ENCODE measurements around the gene RP2. TPM values are rescaled to one million over a fixed set of nuclear protein-coding genes. Genes with fewer than 3 reads are reported as not detected.

RP2 gene
- total RNA-seq, 1 donor from 2014 or later = 25.0 TPM

DNA sequence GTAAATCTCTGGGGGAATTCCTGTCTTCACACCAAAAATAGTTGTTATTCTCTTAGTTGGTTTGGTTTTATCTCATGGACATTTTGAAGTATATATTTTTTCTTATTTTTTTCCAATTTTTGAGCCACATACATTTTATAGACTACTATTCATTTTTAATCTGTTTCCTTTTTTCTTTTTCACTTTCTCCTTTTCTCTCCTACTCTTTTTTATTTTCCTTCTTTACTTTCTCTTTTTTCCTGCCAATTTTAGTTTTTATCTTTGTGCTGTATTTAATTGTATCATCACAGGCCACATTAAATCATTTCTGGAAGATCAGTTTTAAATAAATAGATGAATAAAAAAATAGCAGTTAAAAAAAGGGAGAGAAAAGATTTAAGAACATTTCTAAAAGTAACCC, 61.4 kb downstream of the RP2 start:
- Histone ChIP-seq H4K20me1 (ENCODE audit: low read depth) (no peaks in the 10 kb centered on the region), H3K9me3 (ENCODE audit: low read depth) (no peaks in the 10 kb centered on the region), H3F3A (ENCODE audit: low read depth) (no peaks in the 10 kb centered on the region), H3K4me3 (no peak overlapping the region), H3K4me2 (no peak overlapping the region), H3K4me1 (no peaks in the 10 kb centered on the region), H3K36me3 (no peaks in the 10 kb centered on the region), H3K27ac (no peak overlapping the region), H2AFZ (replicated peaks) (no peak overlapping the region), H3K27me3 (no peaks in the 10 kb centered on the region), H3K79me2 (ENCODE audit: low read depth) (no peaks in the 10 kb centered on the region), H3K9ac (no peak overlapping the region)
- Mint-ChIP-seq H3K9me3 (peaks cover 12% of the 10 kb centered on the region), H3K27me3 (ENCODE audit: insufficient read depth, low read depth) (peaks cover 2% of the 10 kb centered on the region), H3K36me3 (no peaks in the 10 kb centered on the region), H3K4me1 (no peaks in the 10 kb centered on the region), H3K4me3 (no peak overlapping the region), H3K27ac (no peak overlapping the region)
- DNase-seq (ENCODE audit: low spot score) = no peak
- TF ChIP-seq CTCF (IDR thresholded peaks at IDR 0.05) (no peak), EZH2phosphoT487 (IDR thresholded peaks at IDR 0.05) (no peak), EZH2 (IDR thresholded peaks at IDR 0.05) (no peak)

- Histone ChIP-seq H3K4me2 (peak overlapping the region; percentile 74), H3K79me2 (ENCODE audit: low read depth) (no peaks in the 10 kb centered on the region), H3K27me3 (no peaks in the 10 kb centered on the region), H3K36me3 (no peaks in the 10 kb centered on the region), H3K9ac (no peak overlapping the region), H4K20me1 (ENCODE audit: low read depth) (no peaks in the 10 kb centered on the region), H3F3A (ENCODE audit: low read depth) (no peaks in the 10 kb centered on the region), H2AFZ (replicated peaks) (peak overlapping the region; percentile 92), H3K9me3 (ENCODE audit: low read depth) (peaks cover 4% of the 10 kb centered on the region), H3K4me3 (peak overlapping the region; percentile 50), H3K4me1 (no peaks in the 10 kb centered on the region), H3K27ac (no peak overlapping the region)
- Mint-ChIP-seq H3K4me1 (no peaks in the 10 kb centered on the region), H3K27ac (no peak overlapping the region), H3K27me3 (ENCODE audit: insufficient read depth, low read depth) (peaks cover 2% of the 10 kb centered on the region), H3K36me3 (no peaks in the 10 kb centered on the region), H3K9me3 (peaks cover 3% of the 10 kb centered on the region), H3K4me3 (peak overlapping the region; percentile 76)
- TF ChIP-seq EZH2phosphoT487 (IDR thresholded peaks at IDR 0.05) (no peak), CTCF (IDR thresholded peaks at IDR 0.05) (peak; percentile 60)
- peak; percentile 80 for DNase-seq (ENCODE audit: low spot score)
Observed at GRCh38 chrX:46903458-46904242, 66.8 kb downstream of the RP2 start.

DNA sequence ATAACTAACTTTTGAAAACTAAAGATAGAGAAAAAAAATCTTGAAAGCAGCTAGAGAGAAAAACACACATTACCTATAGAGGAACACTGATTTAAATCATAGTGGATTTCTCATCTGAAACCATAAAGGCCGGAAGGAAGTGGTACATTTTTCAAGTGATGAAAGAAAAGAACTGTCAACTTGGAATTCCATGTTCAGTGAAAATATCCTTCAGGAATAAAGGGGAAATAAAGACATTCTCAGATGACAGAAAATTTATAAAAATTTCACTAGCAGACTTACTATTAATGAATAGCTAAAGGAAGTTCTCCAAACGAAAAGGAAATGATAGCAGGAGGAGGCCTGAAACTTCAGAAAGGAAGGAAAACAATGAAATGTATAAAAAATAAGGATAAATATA, 67.8 kb downstream of the RP2 start:
- H3K27ac Mint-ChIP-seq = no peak overlapping the region
- no peak overlapping the region for H3K9ac ChIP-seq
- H3K9me3 ChIP-seq (ENCODE audit: low read depth) = peaks cover 4% of the 10 kb centered on the region
- H3K4me2 ChIP-seq = no peak overlapping the region
- no peak overlapping the region for H3K27ac ChIP-seq
- no peaks in the 10 kb centered on the region for H3K4me1 Mint-ChIP-seq
- H3K36me3 Mint-ChIP-seq = no peaks in the 10 kb centered on the region
- H3K79me2 ChIP-seq (ENCODE audit: low read depth) = no peaks in the 10 kb centered on the region
- TF ChIP-seq CTCF (IDR thresholded peaks at IDR 0.05) (no peak), EZH2 (IDR thresholded peaks at IDR 0.05) (no peak), EZH2phosphoT487 (IDR thresholded peaks at IDR 0.05) (no peak)
- no peak for DNase-seq (ENCODE audit: low spot score)
- H3K4me1 ChIP-seq = no peaks in the 10 kb centered on the region
- H3K4me3 ChIP-seq = no peak overlapping the region
- no peaks in the 10 kb centered on the region for H3F3A ChIP-seq (ENCODE audit: low read depth)
- no peaks in the 10 kb centered on the region for H3K36me3 ChIP-seq
- no peak overlapping the region for H2AFZ ChIP-seq (replicated peaks)
- no peaks in the 10 kb centered on the region for H4K20me1 ChIP-seq (ENCODE audit: low read depth)
- H3K27me3 ChIP-seq = no peaks in the 10 kb centered on the region
- H3K4me3 Mint-ChIP-seq = no peak overlapping the region
- H3K9me3 Mint-ChIP-seq = peaks cover 3% of the 10 kb centered on the region
- H3K27me3 Mint-ChIP-seq (ENCODE audit: insufficient read depth, low read depth) = no peaks in the 10 kb centered on the region
